ENCODE data around the gene CEP170. TPM values are rescaled to one million over a fixed set of nuclear protein-coding genes. Genes with fewer than 3 reads are reported as not detected.
"Not testable (repeated sequence)": the region's sequence is repeated elsewhere in the genome, so short reads cannot be mapped to it uniquely, and the experiment has no call there.

Gene CEP170
- total RNA-seq, 2 donors from 2014 or later: 59.8 to 74.3 TPM

- not testable (repeated sequence) for H3K4me3 ChIP-seq; H3K4me1 ChIP-seq (ENCODE audit: control insufficient read depth in 1 of 2, low read depth in 2 of 2); H3K27ac ChIP-seq; H3K36me3 ChIP-seq; DNase-seq (ENCODE audit: low spot score); H3K9me3 ChIP-seq; H3K27me3 ChIP-seq (replicated peaks; ENCODE audit: insufficient read depth); ATAC-seq (ENCODE audit: insufficient number of reproducible peaks, low FRiP score, low read depth)
Measured at GRCh38 chr1:243118601-243119322, 136.3 kb downstream of the CEP170 start.

GRCh38 chr1:243116187-243116586 lies 138.9 kb downstream of the CEP170 start:
- H3K4me1 ChIP-seq (ENCODE audit: control insufficient read depth in 1 of 2, low read depth in 2 of 2); H3K9me3 ChIP-seq; ATAC-seq (ENCODE audit: insufficient number of reproducible peaks, low FRiP score, low read depth); H3K36me3 ChIP-seq; H3K27ac ChIP-seq; DNase-seq (ENCODE audit: low spot score); H3K4me3 ChIP-seq; H3K27me3 ChIP-seq (replicated peaks; ENCODE audit: insufficient read depth): not testable (repeated sequence)

- H3K9me3 ChIP-seq; H3K4me3 ChIP-seq; DNase-seq (ENCODE audit: low spot score); H3K36me3 ChIP-seq; ATAC-seq (ENCODE audit: insufficient number of reproducible peaks, low FRiP score, low read depth); H3K27me3 ChIP-seq (replicated peaks; ENCODE audit: insufficient read depth); H3K4me1 ChIP-seq (ENCODE audit: control insufficient read depth in 1 of 2, low read depth in 2 of 2); H3K27ac ChIP-seq: not testable (repeated sequence)
Measured at GRCh38 chr1:243114769-243115168, 140.3 kb downstream of the CEP170 start.

- H3K9me3 ChIP-seq; H3K36me3 ChIP-seq; ATAC-seq (ENCODE audit: insufficient number of reproducible peaks, low FRiP score, low read depth); H3K27ac ChIP-seq; H3K4me1 ChIP-seq (ENCODE audit: control insufficient read depth in 1 of 2, low read depth in 2 of 2); DNase-seq (ENCODE audit: low spot score); H3K27me3 ChIP-seq (replicated peaks; ENCODE audit: insufficient read depth): not testable (repeated sequence)
- peak overlapping the region; percentile 45 for H3K4me3 ChIP-seq
Measured at GRCh38 chr1:243114059-243114713, 140.9 kb downstream of the CEP170 start.

GRCh38 chr1:243107171-243107570 lies 147.9 kb downstream of the CEP170 start:
- not testable (repeated sequence) for ATAC-seq (ENCODE audit: insufficient number of reproducible peaks, low FRiP score, low read depth); H3K4me3 ChIP-seq; H3K27me3 ChIP-seq (replicated peaks; ENCODE audit: insufficient read depth); DNase-seq (ENCODE audit: low spot score); H3K36me3 ChIP-seq; H3K27ac ChIP-seq; H3K9me3 ChIP-seq; H3K4me1 ChIP-seq (ENCODE audit: control insufficient read depth in 1 of 2, low read depth in 2 of 2)

- H3K4me3 ChIP-seq; H3K27me3 ChIP-seq (replicated peaks; ENCODE audit: insufficient read depth); DNase-seq (ENCODE audit: low spot score); H3K27ac ChIP-seq; ATAC-seq (ENCODE audit: insufficient number of reproducible peaks, low FRiP score, low read depth); H3K9me3 ChIP-seq; H3K36me3 ChIP-seq; H3K4me1 ChIP-seq (ENCODE audit: control insufficient read depth in 1 of 2, low read depth in 2 of 2): not testable (repeated sequence)
Measured at GRCh38 chr1:243105652-243106332, 149.3 kb downstream of the CEP170 start.

- H3K36me3 ChIP-seq; H3K27ac ChIP-seq; H3K9me3 ChIP-seq; ATAC-seq (ENCODE audit: insufficient number of reproducible peaks, low FRiP score, low read depth); H3K4me1 ChIP-seq (ENCODE audit: control insufficient read depth in 1 of 2, low read depth in 2 of 2); DNase-seq (ENCODE audit: low spot score); H3K4me3 ChIP-seq; H3K27me3 ChIP-seq (replicated peaks; ENCODE audit: insufficient read depth): not testable (repeated sequence)
Measured at GRCh38 chr1:243105104-243105503, 150.0 kb downstream of the CEP170 start.

- DNase-seq (ENCODE audit: low spot score); H3K4me1 ChIP-seq (ENCODE audit: control insufficient read depth in 1 of 2, low read depth in 2 of 2); H3K4me3 ChIP-seq; H3K27me3 ChIP-seq (replicated peaks; ENCODE audit: insufficient read depth); H3K27ac ChIP-seq; H3K36me3 ChIP-seq; H3K9me3 ChIP-seq; ATAC-seq (ENCODE audit: insufficient number of reproducible peaks, low FRiP score, low read depth): not testable (repeated sequence)
Measured at GRCh38 chr1:243104452-243104851, 150.6 kb downstream of the CEP170 start.

- H3K4me3 ChIP-seq: peak overlapping the region; percentile 60
Measured at GRCh38 chr1:243101551-243102050, 153.5 kb downstream of the CEP170 start.

GRCh38 chr1:243087368-243087767 lies 167.7 kb downstream of the CEP170 start:
- not testable (repeated sequence) for H3K36me3 ChIP-seq; DNase-seq (ENCODE audit: low spot score); H3K4me1 ChIP-seq (ENCODE audit: control insufficient read depth in 1 of 2, low read depth in 2 of 2); ATAC-seq (ENCODE audit: insufficient number of reproducible peaks, low FRiP score, low read depth); H3K4me3 ChIP-seq; H3K27me3 ChIP-seq (replicated peaks; ENCODE audit: insufficient read depth); H3K9me3 ChIP-seq; H3K27ac ChIP-seq

More at GRCh38 chr1:243101551-243102050, 153.5 kb downstream of the CEP170 start:
- H3K27me3 ChIP-seq (replicated peaks; ENCODE audit: insufficient read depth); ATAC-seq (ENCODE audit: insufficient number of reproducible peaks, low FRiP score, low read depth); H3K4me1 ChIP-seq (ENCODE audit: control insufficient read depth in 1 of 2, low read depth in 2 of 2); H3K36me3 ChIP-seq; H3K9me3 ChIP-seq; DNase-seq (ENCODE audit: low spot score); H3K27ac ChIP-seq: not testable (repeated sequence)
